GM23338 (cell line): Measurements from ENCODE around the gene CD1C.

Experiments
- CREB1 ChIP-seq: fragments of 250-450 bp; sonication (Bioruptor Pico); IDR thresholded peaks from 2 replicates; pipeline ENCODE4 v1.5.0; 2020; ENCODE audit warnings: low read depth, mild to moderate bottlenecking, moderate library complexity
- CTCF ChIP-seq, 2 experiments: fragments of 200-600 bp in 1 of 2; sonication (generic) in 1 of 2; conservative IDR thresholded peaks; 2 replicates each; pipeline versions ENCODE4 v1.5.1 to v1.6.1; 2016 to 2017; ENCODE audit warnings: antibody characterized with exemption in 2 of 2, low read depth in 2 of 2, mild to moderate bottlenecking in 2 of 2, moderate library complexity in 1 of 2
- EZH2 ChIP-seq: fragments of 200-600 bp; sonication (generic); IDR thresholded peaks from one replicate; pipeline ENCODE4 v1.8.0; 2017; ENCODE audit warnings: antibody characterized with exemption, mild to moderate bottlenecking, low read depth; ENCODE audit not compliant: unreplicated experiment
- POLR2AphosphoS5 ChIP-seq: IDR thresholded peaks from 2 replicates; pipeline ENCODE4 v1.6.1; 2016; ENCODE audit warnings: antibody characterized with exemption, low read depth
- ZNF462 ChIP-seq: fragments of 250-450 bp; sonication (Bioruptor Pico); IDR thresholded peaks from 2 replicates; pipeline ENCODE4 v1.5.0; 2020; ENCODE audit warnings: mild to moderate bottlenecking, moderate library complexity

- TF ChIP-seq CTCF (conservative IDR thresholded peaks at IDR 0.05; ENCODE audit: low read depth in 2 of 2) = no peak
- no peak for TF ChIP-seq POLR2AphosphoS5
- TF ChIP-seq ZNF462 (CRISPR knock-in tag) = no peak
- TF ChIP-seq EZH2 = no peak
- no peak for TF ChIP-seq CREB1
These were observed 38.7 kb downstream of the CD1C start for GRCh38 chr1:158328426-158328825.
